GM10847 (cell line): ENCODE data around the gene PNPLA1.

Source experiments
- POLR2A ChIP-seq: IDR thresholded peaks from 2 replicates; pipeline ENCODE4 v1.6.1; 2011; ENCODE audit not compliant: insufficient read length; ENCODE audit errors: extremely low read depth

Gene PNPLA1

DNA sequence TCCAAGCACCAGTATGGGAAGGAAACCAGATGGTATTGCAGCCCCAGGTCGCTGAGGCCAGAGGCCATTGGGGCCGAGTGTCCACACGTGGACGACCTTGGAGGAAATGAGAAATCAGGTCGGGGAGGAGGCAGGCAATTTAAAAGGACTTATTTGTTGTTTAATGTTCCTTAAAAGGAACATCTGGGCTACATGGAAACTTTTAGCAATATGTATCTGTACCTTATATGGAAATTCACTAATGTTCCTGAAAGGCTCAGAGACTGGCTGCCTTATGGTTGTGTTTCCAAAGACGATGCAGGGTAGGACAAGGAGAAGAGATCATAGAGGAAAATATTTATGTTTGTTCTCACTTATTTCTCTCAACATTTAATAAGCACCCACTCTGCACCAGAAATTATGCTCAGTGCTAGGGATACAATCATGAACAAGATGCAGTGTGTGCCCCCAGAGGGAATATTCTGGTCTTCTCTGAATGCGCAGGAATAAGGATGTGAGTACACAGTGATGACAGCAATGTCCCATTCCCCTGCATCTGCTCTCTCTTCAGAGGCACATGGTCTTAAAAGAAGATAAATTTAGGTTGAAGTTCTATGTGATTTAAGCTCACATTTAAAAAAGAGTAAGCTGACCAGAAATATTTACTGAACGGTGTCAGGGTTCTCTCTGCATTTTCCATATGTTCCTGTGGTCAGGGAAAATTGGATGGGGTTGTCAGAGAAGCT is 63.5 kb downstream of the PNPLA1 start:
- TF ChIP-seq POLR2A: no peak

DNA sequence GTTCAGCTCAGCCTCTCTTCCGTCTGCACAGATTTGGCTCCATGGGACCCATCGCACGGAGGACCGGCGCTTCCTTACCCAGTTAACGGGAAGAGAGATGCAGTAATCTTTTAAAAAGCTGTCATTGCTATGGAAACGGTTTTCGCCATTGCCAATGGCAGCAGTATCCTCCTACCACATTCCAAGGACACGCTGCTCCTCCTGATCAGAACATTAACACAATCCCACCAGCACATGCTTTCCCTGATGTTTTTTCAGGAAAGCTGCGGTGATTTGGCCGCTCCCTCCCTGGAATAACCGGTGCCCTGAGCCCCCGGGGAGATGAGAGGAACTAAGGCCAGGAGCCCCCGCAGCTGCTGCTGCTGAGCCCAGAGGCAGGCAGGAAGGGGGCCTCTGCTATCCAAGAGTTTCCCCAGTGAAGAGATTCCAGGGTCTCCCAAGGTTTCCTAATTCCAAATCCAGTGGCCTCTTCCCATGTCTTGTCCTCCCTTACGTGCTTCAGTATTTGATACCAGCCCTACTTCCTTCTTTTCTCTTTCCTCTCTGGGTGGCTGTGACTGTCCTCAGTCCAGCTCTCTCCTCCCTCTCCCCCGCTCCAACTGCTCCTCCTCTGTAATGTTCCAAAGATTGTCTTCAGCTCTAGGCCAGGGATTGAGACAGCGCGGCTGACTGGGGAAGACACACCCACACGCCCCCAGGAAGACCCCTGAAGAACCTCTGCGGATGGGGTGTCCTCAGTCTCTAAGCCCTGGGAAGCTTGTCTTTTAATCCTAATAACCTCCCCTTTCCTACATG is 64.3 kb downstream of the PNPLA1 start:
- TF ChIP-seq POLR2A: no peak

DNA sequence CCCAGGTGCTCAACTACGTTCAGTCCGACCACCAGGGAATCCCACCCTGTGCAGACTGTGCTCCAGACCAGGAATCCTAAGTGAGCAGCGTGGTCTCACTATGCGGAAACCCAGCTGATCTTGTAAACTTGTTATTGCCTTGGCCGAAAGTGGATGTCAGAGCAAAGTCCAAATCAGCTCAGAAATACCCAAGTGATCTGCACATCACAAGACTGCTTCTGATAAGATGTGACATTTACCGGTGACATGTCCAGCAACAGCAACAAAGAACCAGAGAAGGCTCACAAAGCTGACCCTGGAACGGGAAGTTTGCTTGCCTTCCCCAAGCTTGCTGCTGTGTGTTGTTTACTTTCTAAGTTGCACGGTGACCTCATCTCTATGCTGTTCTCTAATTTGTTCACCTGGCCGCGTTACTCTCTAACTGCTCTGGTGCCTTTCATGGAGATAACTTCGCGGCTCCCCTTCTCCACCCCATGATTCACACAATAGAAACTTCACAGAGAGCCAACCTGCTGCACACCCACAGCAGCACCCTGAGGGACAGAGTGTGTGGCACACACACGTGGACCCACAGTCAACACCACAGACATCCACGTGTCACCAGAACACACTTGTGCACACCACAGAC is 65.1 kb downstream of the PNPLA1 start:
- no peak for TF ChIP-seq POLR2A

DNA sequence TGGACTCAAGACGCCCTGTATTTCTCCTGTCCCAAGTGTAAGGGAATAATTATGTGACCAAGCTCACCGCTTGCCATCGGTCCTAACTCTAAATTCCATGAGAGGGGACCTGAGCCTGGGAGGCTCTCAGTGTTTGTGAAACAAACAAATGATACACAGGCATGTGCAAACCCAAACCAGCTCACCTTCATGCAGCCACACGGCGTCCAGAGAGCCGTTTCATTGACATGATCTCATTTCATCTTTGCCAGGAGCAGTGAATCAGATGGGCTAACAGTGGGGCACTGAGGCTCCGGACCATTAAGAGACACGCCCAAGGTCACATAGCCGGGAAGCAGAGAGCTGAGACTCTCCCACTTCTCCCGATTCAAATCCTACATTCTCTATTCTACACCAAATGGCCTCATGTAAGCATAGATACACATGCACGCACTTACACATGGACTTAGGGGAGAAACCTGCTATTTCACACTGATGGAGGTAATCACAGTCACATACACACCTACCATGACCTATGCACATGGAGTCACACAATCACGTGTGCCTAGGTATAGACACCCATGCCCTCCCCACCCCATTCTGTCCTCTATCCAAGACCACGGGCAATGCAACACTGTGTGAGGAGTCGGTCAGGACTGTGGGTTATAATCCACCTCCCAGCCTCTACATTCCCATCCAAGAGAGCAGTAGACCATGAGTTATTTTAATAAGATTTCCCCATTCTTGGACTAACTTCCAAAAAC is 65.8 kb downstream of the PNPLA1 start:
- no peak for TF ChIP-seq POLR2A

DNA sequence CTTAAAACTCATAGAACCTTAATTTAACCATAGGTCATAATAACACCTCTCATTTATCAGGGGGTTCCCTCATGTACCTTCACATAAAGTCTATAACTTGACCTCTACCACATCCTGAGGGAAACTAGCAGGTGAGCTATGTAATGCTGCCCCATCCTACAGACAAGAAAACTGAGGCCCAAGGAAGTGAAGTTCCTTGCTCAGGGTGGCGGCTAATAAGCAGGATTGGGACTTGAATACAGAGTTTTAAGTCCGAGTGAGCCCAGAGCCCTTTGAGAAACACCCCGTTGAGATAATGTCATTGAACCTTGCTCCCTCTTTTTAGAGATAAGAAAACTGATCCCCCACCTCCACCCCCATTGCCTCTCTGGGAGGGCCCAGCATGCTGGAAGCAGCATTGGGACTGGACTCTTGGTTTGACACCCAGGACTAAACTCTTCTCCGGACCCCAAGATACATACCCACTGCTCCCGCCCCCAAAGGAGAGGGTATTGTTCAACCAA is 66.4 kb downstream of the PNPLA1 start:
- no peak for TF ChIP-seq POLR2A

DNA sequence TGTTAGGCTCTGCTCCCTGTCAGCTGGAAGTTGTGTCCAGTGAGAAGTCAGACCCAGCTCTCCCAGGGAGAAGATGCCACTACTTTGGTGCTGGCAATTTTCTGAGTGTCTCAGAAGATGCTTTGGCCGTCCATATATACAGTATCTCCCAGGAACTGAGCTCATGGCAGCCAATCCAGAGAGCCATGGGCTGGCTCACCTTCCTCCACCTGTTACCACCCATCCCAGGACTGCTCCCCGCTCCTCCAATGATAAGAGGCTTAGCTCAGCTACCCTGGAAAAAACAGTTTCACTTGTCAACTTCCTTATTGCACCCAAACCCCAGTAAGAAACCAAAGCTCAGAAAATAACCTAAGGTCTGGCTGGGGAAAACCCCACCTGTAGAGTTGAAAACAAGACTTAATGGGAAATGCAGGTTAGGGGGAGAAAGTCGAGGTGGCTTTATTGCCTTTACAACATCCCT is 67.0 kb downstream of the PNPLA1 start, which contains the start of gene BNIP5:
Gene BNIP5 (minus strand): TSS at position 110 of the 463 bp plus-strand sequence. CDS start 6,198 bp downstream, outside the sequence.
- TF ChIP-seq POLR2A: no peak

DNA sequence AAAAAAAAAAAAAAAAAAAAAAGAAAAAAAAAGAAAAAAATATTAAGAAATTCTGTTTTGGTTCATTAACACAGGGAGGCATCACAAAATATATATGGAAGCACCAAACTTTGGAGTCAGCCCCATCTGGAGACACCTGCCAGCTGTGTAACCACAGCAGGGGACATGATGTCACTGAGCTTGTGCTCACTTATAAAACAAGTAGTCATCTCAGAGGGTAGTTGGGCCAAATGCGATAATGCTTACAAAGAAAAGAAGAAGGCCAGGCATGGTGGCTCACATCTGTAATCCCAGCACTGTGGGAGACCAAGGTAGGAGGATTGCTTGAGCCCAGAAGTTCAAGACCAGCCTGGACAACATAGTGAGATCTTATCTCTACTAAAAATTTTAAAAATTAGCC is 68.0 kb downstream of the PNPLA1 start:
- TF ChIP-seq POLR2A: no peak

DNA sequence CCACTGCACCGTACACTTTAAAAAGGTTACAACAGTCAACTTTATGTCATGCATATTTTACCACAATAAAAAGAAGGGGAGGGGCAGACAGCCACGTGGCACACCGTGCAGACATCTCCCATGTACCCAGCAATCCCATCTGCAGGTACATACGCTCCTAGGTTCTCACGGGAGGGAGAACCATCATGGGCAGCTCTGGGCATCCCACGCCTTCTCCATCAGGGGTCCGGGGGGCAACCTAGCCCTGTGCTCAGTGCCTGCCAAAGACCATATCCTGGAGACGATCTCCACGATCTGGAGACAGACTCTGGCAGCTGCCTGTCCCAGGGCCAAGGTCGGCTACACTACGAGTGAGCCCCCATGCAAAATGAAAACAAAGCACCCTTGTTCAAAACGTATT is 69.3 kb downstream of the PNPLA1 start:
- no peak for TF ChIP-seq POLR2A

DNA sequence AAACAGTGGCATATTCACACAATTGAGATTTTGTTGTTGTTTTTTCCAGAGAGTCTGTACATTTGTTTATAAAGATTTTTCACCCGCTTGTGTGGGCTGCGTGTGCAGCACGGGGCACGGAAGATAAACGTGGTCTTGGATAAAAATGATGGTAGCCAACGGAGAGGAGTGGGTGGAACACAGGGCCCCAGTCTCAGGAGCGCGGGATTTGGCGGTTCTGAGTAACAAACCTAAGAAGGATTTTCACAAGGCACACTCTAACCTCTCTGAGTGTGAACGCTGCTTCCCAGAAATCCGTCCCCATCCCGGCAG is 70.4 kb downstream of the PNPLA1 start:
- no peak for TF ChIP-seq POLR2A

DNA sequence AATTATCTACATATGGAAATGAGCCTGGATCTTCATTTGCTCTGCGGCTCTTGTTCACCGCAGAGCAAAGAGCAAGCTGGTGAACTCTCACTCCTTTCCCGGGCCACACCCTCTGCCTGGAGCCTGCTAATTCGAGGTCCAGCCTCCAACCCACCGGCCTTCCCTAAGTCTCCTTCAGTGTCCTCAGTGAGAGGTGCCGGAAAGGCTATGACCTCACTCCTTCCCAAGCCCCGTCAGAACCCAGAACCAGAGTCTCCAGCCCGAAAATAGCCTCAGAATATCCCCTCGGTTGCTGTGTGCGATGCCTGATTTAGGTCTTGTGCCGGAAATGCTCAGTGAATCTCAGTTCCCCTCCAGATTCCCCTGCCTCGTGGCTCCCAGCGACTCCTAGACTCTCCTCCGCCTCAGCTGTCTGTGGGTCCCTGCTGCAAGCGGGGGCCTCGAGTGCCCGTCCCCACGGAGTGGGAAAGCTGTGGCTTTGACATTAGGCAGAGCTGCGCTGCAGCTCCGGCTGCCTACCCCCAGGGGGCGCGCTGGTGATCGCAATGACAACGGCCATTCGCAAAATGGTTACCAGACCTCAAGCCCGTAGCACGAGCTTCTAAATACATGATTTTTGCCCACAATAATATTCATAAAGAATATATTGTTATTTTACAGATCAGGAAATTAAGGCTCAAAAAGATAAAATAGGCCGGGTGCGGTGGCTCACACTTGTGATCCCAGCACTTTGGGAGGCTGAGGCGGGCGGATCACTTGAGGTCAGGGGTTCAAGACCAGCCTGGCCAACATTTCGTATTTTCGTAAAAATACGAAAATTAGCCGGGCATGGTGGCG is 71.0 kb downstream of the PNPLA1 start:
- no peak for TF ChIP-seq POLR2A

DNA sequence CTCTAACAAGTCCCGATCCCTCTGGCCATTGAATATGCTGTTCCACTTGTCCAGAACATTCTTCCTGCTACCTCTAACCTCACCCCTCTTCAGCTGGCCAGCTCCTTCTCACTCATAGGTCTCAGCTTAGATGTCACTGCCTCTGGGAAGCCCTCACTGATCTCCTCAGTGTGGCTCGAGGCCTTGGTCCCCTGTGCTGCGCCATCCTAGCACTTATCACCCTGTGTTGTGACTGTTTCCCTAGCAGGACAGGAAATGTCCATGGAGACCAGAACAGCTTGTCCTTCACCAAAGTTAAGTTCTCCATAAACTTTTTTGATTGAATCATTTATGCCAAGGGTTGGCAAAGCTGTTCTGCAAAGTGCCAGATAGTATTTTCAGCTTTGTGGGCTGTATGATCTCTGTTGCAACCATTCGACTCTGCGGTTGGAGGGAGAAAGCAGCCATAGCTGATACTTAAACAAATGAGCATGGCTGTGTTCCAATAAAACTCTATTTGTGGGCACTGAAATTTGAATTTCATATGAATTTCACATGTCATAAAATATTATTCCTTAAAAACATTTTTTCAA is 73.3 kb downstream of the PNPLA1 start:
- TF ChIP-seq POLR2A: no peak

DNA sequence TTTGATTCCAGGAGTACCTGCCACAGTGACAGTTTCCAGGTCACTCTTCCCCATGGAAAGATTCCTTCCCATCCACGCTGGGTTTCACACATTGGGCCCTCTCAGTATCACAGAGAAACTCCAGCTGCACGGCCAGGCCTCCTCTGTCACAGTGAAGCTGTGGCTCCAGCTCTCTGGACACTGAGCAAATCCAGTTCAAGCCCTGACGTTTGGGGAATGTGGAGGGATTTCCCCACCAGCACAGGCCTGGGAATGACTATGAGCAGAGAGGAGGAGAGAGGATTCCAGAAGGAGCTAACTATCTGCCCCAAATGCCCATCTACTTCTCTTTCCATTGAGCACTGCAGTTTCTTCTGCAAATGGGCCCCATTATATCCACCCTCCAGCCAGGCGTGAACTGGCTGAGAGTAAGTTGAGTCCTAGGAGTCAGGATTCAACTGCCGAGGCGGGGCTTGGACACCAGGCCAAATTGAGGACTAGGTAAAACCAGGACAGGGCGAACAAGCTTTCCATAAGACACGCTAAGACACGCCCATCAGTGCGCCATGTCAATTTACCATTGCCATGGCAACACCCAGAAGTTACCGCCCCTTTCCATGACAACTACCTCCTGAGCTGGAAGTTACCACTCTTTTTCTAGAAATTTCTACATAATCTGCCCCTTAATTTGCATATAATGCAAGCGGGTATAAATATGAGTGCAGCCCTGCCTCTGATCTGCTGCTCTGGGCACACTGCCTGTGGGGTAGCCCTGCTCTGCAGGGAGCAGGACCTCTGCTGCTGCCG is 76.0 kb downstream of the PNPLA1 start:
- TF ChIP-seq POLR2A: no peak
